Skeletal muscle satellite cell (primary cell): ENCODE results near the gene TSGA10. TPM values are rescaled to one million over a fixed set of nuclear protein-coding genes. Genes with fewer than 3 reads are reported as not detected.
"Not testable (repeated sequence)": the region's sequence is repeated elsewhere in the genome, so short reads cannot be mapped to it uniquely, and the experiment has no call there.

Source experiments
- H3K27me3 ChIP-seq: 2 replicates; pipeline ENCODE4 v1.7.0; 2013; ENCODE audit warnings: low read length; ENCODE audit not compliant: control insufficient read depth, insufficient read depth
- H3K36me3 ChIP-seq: 2 replicates; pipeline ENCODE4 v1.7.0; 2013; ENCODE audit warnings: mild to moderate bottlenecking, control low read depth, low read length; ENCODE audit not compliant: insufficient read depth
- H3K4me1 ChIP-seq: 2 replicates; pipeline ENCODE4 v1.7.0; 2013; ENCODE audit warnings: low read length; ENCODE audit not compliant: control insufficient read depth, insufficient read depth
- H3K4me2 ChIP-seq: 2 replicates; pipeline ENCODE4 v1.7.0; 2013; ENCODE audit warnings: mild to moderate bottlenecking, low read length
- H3K4me3 ChIP-seq: 2 replicates; pipeline ENCODE4 v1.7.0; 2013; ENCODE audit warnings: low read length
- H3K9ac ChIP-seq: 2 replicates; pipeline ENCODE4 v1.7.0; 2013; ENCODE audit warnings: mild to moderate bottlenecking, low read depth, low read length, moderate library complexity
- H3K9me3 ChIP-seq: replicated peaks from 2 replicates; pipeline ENCODE4 v1.7.0; 2013; ENCODE audit warnings: mild to moderate bottlenecking, control low read depth, low read length
- total RNA-seq: library from RNA; depleted of rRNA; stranded (reverse); fragments of >200 nt; gene quantifications from 2 replicates; pipeline ENCODE4 v1.2.3, GENCODE V29; 2012; rRNA removed

The TSGA10 gene
- total RNA-seq: 4.6 and 5.2 TPM in 2 replicates

- Histone ChIP-seq H3K4me3 (peak within 1 kb of the TSS; percentile 78), H3K4me2 (peak within 1 kb of the TSS; percentile 91), H3K4me1 (peaks cover 11% of the 10 kb centered on the region), H3K27me3 (no peaks in the 10 kb centered on the region), H3K36me3 (peaks cover 6% of the 10 kb centered on the region), H3K9me3 (no peaks in the 10 kb centered on the region), H3K9ac (peak within 1 kb of the TSS; percentile 83)
Observed at GRCh38 chr2:99154643-99155536, at the start of gene TSGA10, which contains the start of gene LIPT1. TSS of gene TSGA10 (minus strand) at chr2:99154942. CDS start at chr2:99109439, 45,503 bp downstream. TSS of gene LIPT1 (plus strand) at chr2:99154967. CDS start at chr2:99161958, 6,991 bp downstream.

GRCh38 chr2:99201959-99202678, 47.4 kb upstream of the TSGA10 start:
- no peak overlapping the region for H3K9ac ChIP-seq
- H3K9me3 ChIP-seq: no peaks in the 10 kb centered on the region
- no peaks in the 10 kb centered on the region for H3K4me1 ChIP-seq
- H3K4me2 ChIP-seq: no peak overlapping the region
- H3K36me3 ChIP-seq: peaks cover 17% of the 10 kb centered on the region
- no peaks in the 10 kb centered on the region for H3K27me3 ChIP-seq
- no peak overlapping the region for H3K4me3 ChIP-seq

- Histone ChIP-seq H3K36me3 (peaks cover 26% of the 10 kb centered on the region), H3K4me1 (no peaks in the 10 kb centered on the region), H3K4me3 (no peak overlapping the region), H3K4me2 (no peak overlapping the region), H3K9ac (no peak overlapping the region), H3K27me3 (no peaks in the 10 kb centered on the region), H3K9me3 (no peaks in the 10 kb centered on the region)
Observed at GRCh38 chr2:99200076-99200800, 45.5 kb upstream of the TSGA10 start.

GRCh38 chr2:99198103-99198841, 43.5 kb upstream of the TSGA10 start:
- H3K9ac ChIP-seq: no peak overlapping the region
- H3K27me3 ChIP-seq: no peaks in the 10 kb centered on the region
- no peaks in the 10 kb centered on the region for H3K9me3 ChIP-seq
- no peak overlapping the region for H3K4me3 ChIP-seq
- no peak overlapping the region for H3K4me2 ChIP-seq
- no peaks in the 10 kb centered on the region for H3K4me1 ChIP-seq
- H3K36me3 ChIP-seq: peaks cover 26% of the 10 kb centered on the region

GRCh38 chr2:99192364-99192763, 37.6 kb upstream of the TSGA10 start:
- H3K4me1 ChIP-seq, H3K9ac ChIP-seq, H3K9me3 ChIP-seq, H3K4me3 ChIP-seq, H3K4me2 ChIP-seq, H3K27me3 ChIP-seq: not testable (repeated sequence)
- peaks cover 24% of the 10 kb centered on the region for H3K36me3 ChIP-seq

GRCh38 chr2:99190548-99190947, 35.8 kb upstream of the TSGA10 start:
- peaks cover 22% of the 10 kb centered on the region for H3K36me3 ChIP-seq
- no peak overlapping the region for H3K9ac ChIP-seq

GRCh38 chr2:99188357-99188756, 33.6 kb upstream of the TSGA10 start:
- H3K4me1 ChIP-seq: no peaks in the 10 kb centered on the region
- H3K9ac ChIP-seq: no peak overlapping the region
- no peaks in the 10 kb centered on the region for H3K27me3 ChIP-seq
- peaks cover 22% of the 10 kb centered on the region for H3K36me3 ChIP-seq
- H3K4me3 ChIP-seq: no peak overlapping the region
- no peaks in the 10 kb centered on the region for H3K9me3 ChIP-seq
- no peak overlapping the region for H3K4me2 ChIP-seq

More at GRCh38 chr2:99190548-99190947, 35.8 kb upstream of the TSGA10 start:
- no peaks in the 10 kb centered on the region for H3K9me3 ChIP-seq
- no peaks in the 10 kb centered on the region for H3K27me3 ChIP-seq
- no peak overlapping the region for H3K4me3 ChIP-seq
- H3K4me2 ChIP-seq: no peak overlapping the region
- H3K4me1 ChIP-seq: no peaks in the 10 kb centered on the region

GRCh38 chr2:99187011-99187410, 32.3 kb upstream of the TSGA10 start:
- H3K27me3 ChIP-seq: no peaks in the 10 kb centered on the region
- H3K4me1 ChIP-seq: peaks cover 5% of the 10 kb centered on the region
- peaks cover 18% of the 10 kb centered on the region for H3K36me3 ChIP-seq
- no peak overlapping the region for H3K9ac ChIP-seq
- H3K4me2 ChIP-seq: no peak overlapping the region
- H3K9me3 ChIP-seq: no peaks in the 10 kb centered on the region
- H3K4me3 ChIP-seq: no peak overlapping the region

GRCh38 chr2:99184811-99185210, 30.1 kb upstream of the TSGA10 start:
- peaks cover 5% of the 10 kb centered on the region for H3K4me1 ChIP-seq
- H3K36me3 ChIP-seq: peaks cover 15% of the 10 kb centered on the region
- no peak overlapping the region for H3K4me3 ChIP-seq
- H3K4me2 ChIP-seq: no peak overlapping the region
- no peaks in the 10 kb centered on the region for H3K27me3 ChIP-seq
- H3K9ac ChIP-seq: no peak overlapping the region
- H3K9me3 ChIP-seq: no peaks in the 10 kb centered on the region

GRCh38 chr2:99183025-99183424, 28.3 kb upstream of the TSGA10 start:
- no peak overlapping the region for H3K4me3 ChIP-seq
- H3K9me3 ChIP-seq: no peaks in the 10 kb centered on the region
- H3K9ac ChIP-seq: no peak overlapping the region
- H3K4me1 ChIP-seq: peaks cover 5% of the 10 kb centered on the region
- peak overlapping the region; percentile 29 for H3K4me2 ChIP-seq
- peaks cover 6% of the 10 kb centered on the region for H3K36me3 ChIP-seq
- no peaks in the 10 kb centered on the region for H3K27me3 ChIP-seq
